Activated CD4-positive, alpha-beta T cell treated with anti-CD3 and anti-CD28 coated beads, Interleukin-2, amount 50 U/mL, for 16 hours (primary cell): ENCODE results near the gene PLXND1.
A peak's percentile ranks its signal among the peaks of the same experiment; 100 is the strongest.

Experiments used
- DNase-seq: peaks from one replicate; pipeline ENCODE4 v3.0.0-alpha.2; 2020

Gene PLXND1

GRCh38 chr3:129543999-129544398, 62.5 kb downstream of the PLXND1 start:
- no peak for DNase-seq

- DNase-seq, result no peak
Observed at GRCh38 chr3:129543156-129543790, 63.2 kb downstream of the PLXND1 start, which contains the start of gene H1-8. TSS of gene H1-8 (plus strand) at chr3:129543175. CDS start at chr3:129543219, 44 bp downstream.

- no peak for DNase-seq
Observed at GRCh38 chr3:129542747-129543146, 63.7 kb downstream of the PLXND1 start.

- DNase-seq, result no peak
Observed at GRCh38 chr3:129540776-129541516, 65.5 kb downstream of the PLXND1 start.

GRCh38 chr3:129539206-129539605, 67.3 kb downstream of the PLXND1 start:
- DNase-seq, result no peak

- DNase-seq, result no peak
Observed at GRCh38 chr3:129536804-129537203, 69.7 kb downstream of the PLXND1 start.

GRCh38 chr3:129536374-129536667, 70.2 kb downstream of the PLXND1 start:
- DNase-seq, result no peak

- DNase-seq, result no peak
Observed at GRCh38 chr3:129535075-129535474, 71.4 kb downstream of the PLXND1 start.

GRCh38 chr3:129534428-129535027, 71.9 kb downstream of the PLXND1 start:
- DNase-seq, result no peak

GRCh38 chr3:129533406-129533805, 73.1 kb downstream of the PLXND1 start:
- no peak for DNase-seq

- no peak for DNase-seq
Observed at GRCh38 chr3:129532261-129532660, 74.2 kb downstream of the PLXND1 start.

GRCh38 chr3:129531699-129532098, 74.8 kb downstream of the PLXND1 start:
- no peak for DNase-seq

GRCh38 chr3:129530821-129531220, 75.7 kb downstream of the PLXND1 start:
- DNase-seq, result no peak

- no peak for DNase-seq
Observed at GRCh38 chr3:129530251-129530791, 76.2 kb downstream of the PLXND1 start.

- no peak for DNase-seq
Observed at GRCh38 chr3:129529436-129530210, 76.9 kb downstream of the PLXND1 start.

- no peak for DNase-seq
Observed at GRCh38 chr3:129528589-129529100, 77.8 kb downstream of the PLXND1 start, which contains the start of gene RHO. TSS of gene RHO (plus strand) at chr3:129528639. CDS start at chr3:129528734, 95 bp downstream.

GRCh38 chr3:129527262-129527661, 79.2 kb downstream of the PLXND1 start:
- DNase-seq, result no peak

GRCh38 chr3:129526121-129526900, 80.2 kb downstream of the PLXND1 start:
- no peak for DNase-seq

- DNase-seq, result peak; percentile 11
Observed at GRCh38 chr3:129525341-129525968, 81.0 kb downstream of the PLXND1 start.

- no peak for DNase-seq
Observed at GRCh38 chr3:129524081-129524480, 82.4 kb downstream of the PLXND1 start.

GRCh38 chr3:129522953-129523352, 83.5 kb downstream of the PLXND1 start:
- no peak for DNase-seq

- no peak for DNase-seq
Observed at GRCh38 chr3:129521611-129522010, 84.9 kb downstream of the PLXND1 start.
